ENCODE data around the gene SH3RF2. TPM values are rescaled to one million over a fixed set of nuclear protein-coding genes. Genes with fewer than 3 reads are reported as not detected.

Gene SH3RF2
- total and polyA plus RNA-seq, 2 donors (not counting 1 experiment from before 2014, with no cell fraction given), result 0.03 TPM; not detected in 1

DNA sequence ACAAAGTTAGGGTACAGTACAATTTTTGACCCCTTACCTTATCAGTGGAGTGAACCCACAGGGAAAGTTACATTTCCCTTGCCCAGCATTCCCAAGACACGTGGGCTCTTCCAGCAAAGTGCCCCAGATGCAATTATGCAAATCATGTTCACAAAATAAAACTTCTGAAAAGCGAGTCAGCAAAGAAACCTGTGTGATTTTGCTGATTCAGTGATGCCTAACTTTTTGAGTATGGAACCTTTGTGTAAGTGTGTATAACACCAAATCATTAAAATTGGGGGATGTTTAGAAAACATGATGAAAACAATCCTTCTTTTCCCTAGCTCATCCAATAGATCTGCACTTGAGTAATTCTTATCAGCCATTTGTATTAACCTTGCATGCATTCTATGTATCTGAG lies 52.6 kb downstream of the SH3RF2 start:
- H3K4me2 ChIP-seq (replicated peaks; ENCODE audit: low read depth, low read length, poor library complexity, severe bottlenecking), result no peak overlapping the region
- H3K27ac Mint-ChIP-seq, result no peak overlapping the region
- CTCF ChIA-PET, result no interaction called here

DNA sequence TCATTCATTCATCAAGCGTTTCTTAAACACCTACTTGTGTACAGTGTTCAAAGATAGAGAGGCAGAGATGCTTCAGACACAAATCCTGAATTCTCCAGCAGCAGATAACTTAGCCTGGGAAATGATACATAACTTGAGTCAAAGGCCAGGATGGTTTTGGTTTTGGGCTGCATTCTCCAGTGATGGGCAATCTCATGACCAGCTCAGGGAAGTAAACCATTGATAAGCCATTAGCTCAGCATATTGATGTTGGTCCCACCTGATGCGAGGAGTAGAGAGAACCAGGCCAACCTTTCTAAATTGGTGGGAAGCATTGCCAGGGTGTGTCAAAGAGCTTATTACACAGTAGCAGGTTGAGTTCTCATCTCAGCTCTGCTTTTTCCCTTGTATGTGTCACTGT lies 53.0 kb downstream of the SH3RF2 start:
- no peak overlapping the region for H3K4me3 Mint-ChIP-seq
- no peaks in the 10 kb centered on the region for H3K4me1 Mint-ChIP-seq
- H4K20me1 ChIP-seq (ENCODE audit: control insufficient read depth, insufficient read depth, low read length, poor library complexity, severe bottlenecking), result no peaks in the 10 kb centered on the region
- no peak for DNase-seq
- no peak overlapping the region for H3K27ac ChIP-seq (ENCODE audit: low read length in 2 of 2)
- peaks cover 0 to 6% (median 0%) of the 10 kb centered on the region in 3 donors for H3K9me3 ChIP-seq (ENCODE audit: control extremely low read depth in 1 of 3, control insufficient read depth in 2 of 3, insufficient read depth in 1 of 3, low read length in 2 of 3)
- H3K4me2 ChIP-seq (replicated peaks; ENCODE audit: low read depth, low read length, poor library complexity, severe bottlenecking), result no peak overlapping the region
- intact Hi-C loops (cut with micrococcal nuclease), result no loop called here
- no peaks in the 10 kb centered on the region for H3K4me1 ChIP-seq (ENCODE audit: control insufficient read depth in 2 of 2, insufficient read depth in 2 of 2, low read length in 2 of 2)
- no peak overlapping the region for H3K27ac Mint-ChIP-seq
- no peaks in the 10 kb centered on the region for H3K27me3 Mint-ChIP-seq
- H3K79me2 ChIP-seq (ENCODE audit: control insufficient read depth, insufficient read depth, low read length), result no peaks in the 10 kb centered on the region
- H3K4me3 ChIP-seq (ENCODE audit: control extremely low read depth in 1 of 5, extremely low read depth in 1 of 5, insufficient read depth in 1 of 5, low read depth in 2 of 5, low read length in 4 of 5), result no peak overlapping the region
- no peak overlapping the region for H3K9ac ChIP-seq (ENCODE audit: low read length)
- ATAC-seq (ENCODE audit: low read depth), result no peak
- TF ChIP-seq, protein P1, sequence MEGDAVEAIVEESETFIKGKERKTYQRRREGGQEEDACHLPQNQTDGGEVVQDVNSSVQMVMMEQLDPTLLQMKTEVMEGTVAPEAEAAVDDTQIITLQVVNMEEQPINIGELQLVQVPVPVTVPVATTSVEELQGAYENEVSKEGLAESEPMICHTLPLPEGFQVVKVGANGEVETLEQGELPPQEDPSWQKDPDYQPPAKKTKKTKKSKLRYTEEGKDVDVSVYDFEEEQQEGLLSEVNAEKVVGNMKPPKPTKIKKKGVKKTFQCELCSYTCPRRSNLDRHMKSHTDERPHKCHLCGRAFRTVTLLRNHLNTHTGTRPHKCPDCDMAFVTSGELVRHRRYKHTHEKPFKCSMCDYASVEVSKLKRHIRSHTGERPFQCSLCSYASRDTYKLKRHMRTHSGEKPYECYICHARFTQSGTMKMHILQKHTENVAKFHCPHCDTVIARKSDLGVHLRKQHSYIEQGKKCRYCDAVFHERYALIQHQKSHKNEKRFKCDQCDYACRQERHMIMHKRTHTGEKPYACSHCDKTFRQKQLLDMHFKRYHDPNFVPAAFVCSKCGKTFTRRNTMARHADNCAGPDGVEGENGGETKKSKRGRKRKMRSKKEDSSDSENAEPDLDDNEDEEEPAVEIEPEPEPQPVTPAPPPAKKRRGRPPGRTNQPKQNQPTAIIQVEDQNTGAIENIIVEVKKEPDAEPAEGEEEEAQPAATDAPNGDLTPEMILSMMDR (IDR thresholded peaks at IDR 0.05), result no peak
- no peak for TF ChIP-seq EZH2 (IDR thresholded peaks at IDR 0.05; ENCODE audit: borderline replicate concordance, insufficient read depth, low read depth, low read length, poor library complexity, severe bottlenecking)
- WGBS (ENCODE audit: insufficient coverage), result 100% methylated on average over 1 of the region's 2 CpGs
- ChIA-PET POLR2A (no interaction called here), CTCF (no interaction called here)
- H3K9me3 Mint-ChIP-seq (ENCODE audit: insufficient read depth), result peaks cover 2% of the 10 kb centered on the region
- H3K36me3 ChIP-seq (replicated peaks in 1 of 2; ENCODE audit: control extremely low read depth in 1 of 2, control insufficient read depth in 1 of 2, extremely low read depth in 1 of 2, insufficient read depth in 2 of 2, low read length in 1 of 2), result no peaks in the 10 kb centered on the region
- no peaks in the 10 kb centered on the region for H3K27me3 ChIP-seq (replicated peaks in 1 of 4; ENCODE audit: control extremely low read depth in 1 of 4, control insufficient read depth in 3 of 4, insufficient read depth in 4 of 4, low read length in 3 of 4)
- no peak overlapping the region for H2AFZ ChIP-seq (ENCODE audit: insufficient read depth, low read depth, low read length, poor library complexity, severe bottlenecking)

More for the DNA sequence above, 52.6 kb downstream of the SH3RF2 start:
- WGBS (ENCODE audit: insufficient coverage), result no CpG with 5 or more reads among the region's 2 CpGs
- Histone ChIP-seq H2AFZ (ENCODE audit: insufficient read depth, low read depth, low read length, poor library complexity, severe bottlenecking) (no peak overlapping the region), H3K79me2 (ENCODE audit: control insufficient read depth, insufficient read depth, low read length) (no peaks in the 10 kb centered on the region), H3K27ac (ENCODE audit: low read length in 2 of 2) (no peak overlapping the region), H3K4me3 (ENCODE audit: control extremely low read depth in 1 of 5, extremely low read depth in 1 of 5, insufficient read depth in 1 of 5, low read depth in 2 of 5, low read length in 4 of 5) (no peak overlapping the region), H3K9me3 (ENCODE audit: control extremely low read depth in 1 of 3, control insufficient read depth in 2 of 3, insufficient read depth in 1 of 3, low read length in 2 of 3) (peaks cover 0 to 6% (median 0%) of the 10 kb centered on the region in 3 donors), H4K20me1 (ENCODE audit: control insufficient read depth, insufficient read depth, low read length, poor library complexity, severe bottlenecking) (no peaks in the 10 kb centered on the region), H3K4me1 (ENCODE audit: control insufficient read depth in 2 of 2, insufficient read depth in 2 of 2, low read length in 2 of 2) (no peaks in the 10 kb centered on the region), H3K27me3 (replicated peaks in 1 of 4; ENCODE audit: control extremely low read depth in 1 of 4, control insufficient read depth in 3 of 4, insufficient read depth in 4 of 4, low read length in 3 of 4) (no peaks in the 10 kb centered on the region), H3K36me3 (replicated peaks in 1 of 2; ENCODE audit: control extremely low read depth in 1 of 2, control insufficient read depth in 1 of 2, extremely low read depth in 1 of 2, insufficient read depth in 2 of 2, low read length in 1 of 2) (no peaks in the 10 kb centered on the region), H3K9ac (ENCODE audit: low read length) (no peak overlapping the region)
- H3K4me3 Mint-ChIP-seq, result no peak overlapping the region
- H3K9me3 Mint-ChIP-seq (ENCODE audit: insufficient read depth), result peaks cover 2% of the 10 kb centered on the region
- intact Hi-C loops (cut with micrococcal nuclease), result no loop called here
- DNase-seq, result no peak
- ATAC-seq (ENCODE audit: low read depth), result no peak
- POLR2A ChIA-PET, result no interaction called here
- H3K27me3 Mint-ChIP-seq, result no peaks in the 10 kb centered on the region
- TF ChIP-seq, protein P1 (IDR thresholded peaks at IDR 0.05), result no peak
- TF ChIP-seq EZH2 (IDR thresholded peaks at IDR 0.05; ENCODE audit: borderline replicate concordance, insufficient read depth, low read depth, low read length, poor library complexity, severe bottlenecking), result no peak
- H3K4me1 Mint-ChIP-seq, result no peaks in the 10 kb centered on the region

All from B cell (primary cell).